Measurements from ENCODE around the gene CTSE. TPM values are rescaled to one million over a fixed set of nuclear protein-coding genes. Genes with fewer than 3 reads are reported as not detected.

The CTSE gene
- polyA plus RNA-seq, 4 donors, result 0.11 to 0.82 (median 0.22) TPM

GRCh38 chr1:205973377-205974232 lies 50.1 kb downstream of the CTSE start:
- DNase-seq (ENCODE audit: low read depth in 4 of 4, low spot score in 3 of 4), result no peak

GRCh38 chr1:205972491-205973168 lies 51.1 kb downstream of the CTSE start:
- DNase-seq (ENCODE audit: low read depth in 4 of 4, low spot score in 3 of 4), result no peak

GRCh38 chr1:205972081-205972480 lies 51.6 kb downstream of the CTSE start:
- no peak for DNase-seq (ENCODE audit: low read depth in 4 of 4, low spot score in 3 of 4)

GRCh38 chr1:205971082-205971481 lies 52.6 kb downstream of the CTSE start:
- no peak for DNase-seq (ENCODE audit: low read depth in 4 of 4, low spot score in 3 of 4)

GRCh38 chr1:205970486-205970885 lies 53.2 kb downstream of the CTSE start:
- DNase-seq (ENCODE audit: low read depth in 4 of 4, low spot score in 3 of 4), result no peak

GRCh38 chr1:205969229-205969628 lies 54.5 kb downstream of the CTSE start:
- DNase-seq (ENCODE audit: low read depth in 4 of 4, low spot score in 3 of 4), result no peak

GRCh38 chr1:205967554-205968335 lies 56.0 kb downstream of the CTSE start:
- no peak for DNase-seq (ENCODE audit: low read depth in 4 of 4, low spot score in 3 of 4)

GRCh38 chr1:205965036-205965884 lies 58.4 kb downstream of the CTSE start:
- DNase-seq (ENCODE audit: low read depth in 4 of 4, low spot score in 3 of 4), result no peak

GRCh38 chr1:205963352-205964155 lies 60.1 kb downstream of the CTSE start:
- no peak for DNase-seq (ENCODE audit: low read depth in 4 of 4, low spot score in 3 of 4)

GRCh38 chr1:205962821-205963221 lies 60.9 kb downstream of the CTSE start:
- DNase-seq (ENCODE audit: low read depth in 4 of 4, low spot score in 3 of 4), result no peak

- DNase-seq (ENCODE audit: low read depth in 4 of 4, low spot score in 3 of 4), result no peak
Measured at GRCh38 chr1:205961991-205962820, 61.5 kb downstream of the CTSE start.

- no peak for DNase-seq (ENCODE audit: low read depth in 4 of 4, low spot score in 3 of 4)
Measured at GRCh38 chr1:205961405-205961804, 62.3 kb downstream of the CTSE start.

GRCh38 chr1:205959789-205960188 lies 63.9 kb downstream of the CTSE start:
- DNase-seq (ENCODE audit: low read depth in 4 of 4, low spot score in 3 of 4), result no peak

Other genes starting within 250 kb of the CTSE start
- 10 to 100 TPM in 3 of 4 donors, 1 to 10 TPM in 1; 6.4 to 39.7 (median 25.6) TPM for gene RAB29, start 248.4 kb downstream of the CTSE start, polyA plus RNA-seq (ENCODE audit: insufficient read length in 4 of 4)
- gene SLC41A1, start 210.7 kb downstream of the CTSE start, polyA plus RNA-seq (ENCODE audit: insufficient read length in 4 of 4), result 10 to 100 TPM; 28.4 to 36.1 (median 32.6) TPM
- gene PM20D1, start 173.8 kb downstream of the CTSE start, polyA plus RNA-seq (ENCODE audit: insufficient read length in 4 of 4), result 1 to 10 TPM in 3 of 4 donors, under 1 TPM in 1; 0.14 to 3.1 (median 1.8) TPM
- under 1 TPM in 3 of 4 donors, not detected in 1; 0.20 to 0.29 (median 0.26) TPM for gene SLC26A9, start 80.4 kb downstream of the CTSE start, polyA plus RNA-seq (ENCODE audit: insufficient read length in 4 of 4)
- 10 to 100 TPM in 1 of 4 donors, 1 to 10 TPM in 3; 2.2 to 11.2 (median 3.9) TPM for gene RAB7B, start 20.5 kb downstream of the CTSE start, polyA plus RNA-seq (ENCODE audit: insufficient read length in 4 of 4)
- gene RHEX, start 29.3 kb upstream of the CTSE start, polyA plus RNA-seq (ENCODE audit: insufficient read length in 4 of 4), result 1 to 10 TPM in 3 of 4 donors, under 1 TPM in 1; 0.10 to 6.8 (median 3.0) TPM
- gene AVPR1B, start 93.5 kb upstream of the CTSE start, polyA plus RNA-seq (ENCODE audit: insufficient read length in 4 of 4), result under 1 TPM; 0.47 to 0.57 (median 0.51) TPM
- 1 to 10 TPM; 5.2 to 6.7 (median 6.1) TPM for gene FAM72A, start 178.9 kb upstream of the CTSE start, polyA plus RNA-seq (ENCODE audit: insufficient read length in 4 of 4)
- gene SRGAP2, start 179.6 kb upstream of the CTSE start, polyA plus RNA-seq (ENCODE audit: insufficient read length in 4 of 4), result 10 to 100 TPM; 36.3 to 63.9 (median 57.2) TPM